ENCODE measurements around the gene TLR10.
A peak's percentile ranks its signal among the peaks of the same experiment; 100 is the strongest.

TLR10 gene

GRCh38 chr4:38803833-38804653 is 21.3 kb upstream of the TLR10 start:
- Histone ChIP-seq H3K4me2 (ENCODE audit: low read length) (peak overlapping the region; percentile 81), H3K27ac (ENCODE audit: low read length) (peak overlapping the region; percentile 97)

GRCh38 chr4:38802561-38803355 is 20.0 kb upstream of the TLR10 start:
- peaks cover 33% of the 10 kb centered on the region for H3K9me3 ChIP-seq (ENCODE audit: insufficient read depth, low read length)
- no peaks in the 10 kb centered on the region for H3K27me3 ChIP-seq (ENCODE audit: low read depth, low read length)
- no peak overlapping the region for H2AFZ ChIP-seq (ENCODE audit: low read depth, low read length)
- H3K4me3 ChIP-seq (ENCODE audit: low read length) = peak overlapping the region; percentile 62
- H3K4me1 ChIP-seq (ENCODE audit: low read length) = peaks cover 35% of the 10 kb centered on the region
- H3K27ac ChIP-seq (ENCODE audit: low read length) = peak overlapping the region; percentile 97
- TF ChIP-seq EZH2phosphoT487 (IDR thresholded peaks at IDR 0.05; ENCODE audit: low read depth) (no peak), CTCF (IDR thresholded peaks at IDR 0.05; ENCODE audit: low read depth, low read length) (no peak)
- peaks cover 54% of the 10 kb centered on the region for H3K36me3 ChIP-seq (replicated peaks; ENCODE audit: low read depth, low read length)
- no peaks in the 10 kb centered on the region for H4K20me1 ChIP-seq (ENCODE audit: insufficient read depth, low read length)
- H3K4me2 ChIP-seq (ENCODE audit: low read length) = peak overlapping the region; percentile 81
- H3K79me2 ChIP-seq (ENCODE audit: low read length) = peaks cover 13% of the 10 kb centered on the region
- H3K9ac ChIP-seq (ENCODE audit: low read length) = peak overlapping the region; percentile 80; the same call in 1 of the 2 replicates

More at GRCh38 chr4:38803833-38804653, 21.3 kb upstream of the TLR10 start:
- Histone ChIP-seq H3K36me3 (replicated peaks; ENCODE audit: low read depth, low read length) (peaks cover 41% of the 10 kb centered on the region), H2AFZ (ENCODE audit: low read depth, low read length) (no peak overlapping the region), H3K9ac (ENCODE audit: low read length) (peak overlapping the region; percentile 80), H4K20me1 (ENCODE audit: insufficient read depth, low read length) (no peaks in the 10 kb centered on the region), H3K27me3 (ENCODE audit: low read depth, low read length) (no peaks in the 10 kb centered on the region), H3K4me1 (ENCODE audit: low read length) (peaks cover 35% of the 10 kb centered on the region), H3K4me3 (ENCODE audit: low read length) (peak overlapping the region; percentile 62), H3K79me2 (ENCODE audit: low read length) (peaks cover 13% of the 10 kb centered on the region), H3K9me3 (ENCODE audit: insufficient read depth, low read length) (peaks cover 29% of the 10 kb centered on the region)
- TF ChIP-seq CTCF (IDR thresholded peaks at IDR 0.05; ENCODE audit: low read depth, low read length) (no peak), EZH2phosphoT487 (IDR thresholded peaks at IDR 0.05; ENCODE audit: low read depth) (no peak)

- Histone ChIP-seq H3K79me2 (ENCODE audit: low read length) (peaks cover 13% of the 10 kb centered on the region), H3K9me3 (ENCODE audit: insufficient read depth, low read length) (peaks cover 36% of the 10 kb centered on the region), H3K36me3 (replicated peaks; ENCODE audit: low read depth, low read length) (peaks cover 66% of the 10 kb centered on the region)
These were observed 18.2 kb upstream of the TLR10 start for GRCh38 chr4:38800961-38801450.

More at GRCh38 chr4:38800961-38801450, 18.2 kb upstream of the TLR10 start:
- Histone ChIP-seq H4K20me1 (ENCODE audit: insufficient read depth, low read length) (no peaks in the 10 kb centered on the region), H3K9ac (ENCODE audit: low read length) (no peak overlapping the region), H3K27me3 (ENCODE audit: low read depth, low read length) (no peaks in the 10 kb centered on the region), H2AFZ (ENCODE audit: low read depth, low read length) (no peak overlapping the region), H3K4me3 (ENCODE audit: low read length) (no peak overlapping the region), H3K4me1 (ENCODE audit: low read length) (peaks cover 32% of the 10 kb centered on the region), H3K27ac (ENCODE audit: low read length) (no peak overlapping the region), H3K4me2 (ENCODE audit: low read length) (no peak overlapping the region)
- TF ChIP-seq CTCF (IDR thresholded peaks at IDR 0.05; ENCODE audit: low read depth, low read length) (no peak), EZH2phosphoT487 (IDR thresholded peaks at IDR 0.05; ENCODE audit: low read depth) (no peak)

All from OCI-LY3 (cell line).